ENCODE measurements around the gene ZEB1.

ZEB1 gene

GRCh38 chr10:31280972-31281371 is 38.0 kb upstream of the ZEB1 start:
- TF ChIP-seq CTCF (conservative IDR thresholded peaks at IDR 0.05; ENCODE audit: low read depth), result no peak
- ChIA-PET POLR2A (ENCODE audit: low non-redundant PET) (no interaction called here), CTCF (no interaction called here)
- no peak overlapping the region for H3K27ac ChIP-seq
- no peak for DNase-seq (ENCODE audit: low spot score)

GRCh38 chr10:31288001-31288400 is 31.0 kb upstream of the ZEB1 start:
- DNase-seq (ENCODE audit: low spot score), result no peak
- ChIA-PET CTCF (no interaction called here), POLR2A (ENCODE audit: low non-redundant PET) (no interaction called here)
- no peak overlapping the region for H3K27ac ChIP-seq
- TF ChIP-seq CTCF (conservative IDR thresholded peaks at IDR 0.05; ENCODE audit: low read depth), result no peak

- no peak for DNase-seq (ENCODE audit: low spot score)
- POLR2A ChIA-PET (ENCODE audit: low non-redundant PET), result no interaction called here
- CTCF ChIA-PET, result no interaction called here
- no peak overlapping the region for H3K27ac ChIP-seq
- TF ChIP-seq CTCF (conservative IDR thresholded peaks at IDR 0.05; ENCODE audit: low read depth), result no peak
These were observed 30.1 kb upstream of the ZEB1 start for GRCh38 chr10:31288962-31289361.

GRCh38 chr10:31290386-31290785 is 28.6 kb upstream of the ZEB1 start:
- no peak for DNase-seq (ENCODE audit: low spot score)
- TF ChIP-seq CTCF (conservative IDR thresholded peaks at IDR 0.05; ENCODE audit: low read depth), result no peak
- POLR2A ChIA-PET (ENCODE audit: low non-redundant PET), result no interaction called here
- CTCF ChIA-PET, result interaction anchor here (0.6 kb wide), 1 partner anchor 532 kb away, joined by 3 read pairs; no protein-coding TSS in a partner anchor
- H3K27ac ChIP-seq, result no peak overlapping the region

- POLR2A ChIA-PET (ENCODE audit: low non-redundant PET), result no interaction called here
- CTCF ChIA-PET, result interaction anchor here (0.6 kb wide), 1 partner anchor 531 kb away, joined by 3 read pairs; no protein-coding TSS in a partner anchor
- no peak overlapping the region for H3K27ac ChIP-seq
- TF ChIP-seq CTCF (conservative IDR thresholded peaks at IDR 0.05; ENCODE audit: low read depth), result no peak
- no peak for DNase-seq (ENCODE audit: low spot score)
These were observed 27.9 kb upstream of the ZEB1 start for GRCh38 chr10:31291123-31291522.

GRCh38 chr10:31294558-31294957 is 24.5 kb upstream of the ZEB1 start:
- no peak for TF ChIP-seq CTCF (conservative IDR thresholded peaks at IDR 0.05; ENCODE audit: low read depth)
- no peak for DNase-seq (ENCODE audit: low spot score)
- CTCF ChIA-PET, result no interaction called here
- H3K27ac ChIP-seq, result no peak overlapping the region
- POLR2A ChIA-PET (ENCODE audit: low non-redundant PET), result no interaction called here

GRCh38 chr10:31296754-31297153 is 22.3 kb upstream of the ZEB1 start:
- no peak overlapping the region for H3K27ac ChIP-seq
- TF ChIP-seq CTCF (conservative IDR thresholded peaks at IDR 0.05; ENCODE audit: low read depth), result no peak
- no peak for DNase-seq (ENCODE audit: low spot score)
- ChIA-PET POLR2A (ENCODE audit: low non-redundant PET) (no interaction called here), CTCF (no interaction called here)
